ENCODE measurements around the gene SH3GL2.

SH3GL2 gene

DNA sequence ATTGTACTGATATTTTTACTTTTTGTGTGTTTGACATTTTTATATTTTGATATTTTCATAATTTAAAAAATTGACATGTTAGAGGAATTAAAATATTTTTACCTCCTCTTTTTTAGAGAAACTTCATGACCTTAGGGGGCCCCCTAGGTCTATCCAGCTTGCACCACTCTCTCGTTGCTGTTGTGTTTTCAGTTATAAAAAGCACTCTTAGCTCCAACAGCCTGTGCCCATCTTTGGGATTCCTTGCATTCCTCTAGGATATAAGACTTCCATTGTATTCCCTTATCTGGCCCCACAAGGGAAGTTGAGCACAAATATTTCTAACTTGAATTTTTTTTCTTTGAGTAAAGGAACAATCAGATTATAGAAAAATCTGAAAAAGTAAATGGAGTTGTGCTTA is 245.3 kb downstream of the SH3GL2 start:
- DNase-seq, result no peak

GRCh38 chr9:17824616-17825264 is 245.9 kb downstream of the SH3GL2 start:
- no peak for DNase-seq

- DNase-seq, result no peak
These were observed 246.4 kb downstream of the SH3GL2 start for GRCh38 chr9:17825265-17825659.

DNA sequence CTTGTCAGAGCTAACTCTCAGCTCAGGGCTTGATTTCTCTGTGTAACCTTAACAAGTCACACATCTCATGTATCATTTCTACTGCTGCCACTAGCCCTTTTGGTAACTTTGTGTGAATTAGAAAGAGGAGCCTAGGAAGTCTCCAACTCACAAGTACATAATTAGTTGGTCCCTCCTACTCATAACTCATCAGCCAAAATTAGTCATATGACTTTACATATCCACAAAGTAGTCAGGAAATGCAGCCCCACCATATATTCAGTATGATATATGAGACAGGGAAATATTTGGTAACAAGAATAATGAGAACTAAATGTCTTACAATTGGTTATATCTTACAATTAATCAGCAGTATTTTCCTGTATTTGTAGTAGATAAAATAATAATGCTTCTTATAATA is 250.2 kb downstream of the SH3GL2 start:
- no peak for DNase-seq

DNA sequence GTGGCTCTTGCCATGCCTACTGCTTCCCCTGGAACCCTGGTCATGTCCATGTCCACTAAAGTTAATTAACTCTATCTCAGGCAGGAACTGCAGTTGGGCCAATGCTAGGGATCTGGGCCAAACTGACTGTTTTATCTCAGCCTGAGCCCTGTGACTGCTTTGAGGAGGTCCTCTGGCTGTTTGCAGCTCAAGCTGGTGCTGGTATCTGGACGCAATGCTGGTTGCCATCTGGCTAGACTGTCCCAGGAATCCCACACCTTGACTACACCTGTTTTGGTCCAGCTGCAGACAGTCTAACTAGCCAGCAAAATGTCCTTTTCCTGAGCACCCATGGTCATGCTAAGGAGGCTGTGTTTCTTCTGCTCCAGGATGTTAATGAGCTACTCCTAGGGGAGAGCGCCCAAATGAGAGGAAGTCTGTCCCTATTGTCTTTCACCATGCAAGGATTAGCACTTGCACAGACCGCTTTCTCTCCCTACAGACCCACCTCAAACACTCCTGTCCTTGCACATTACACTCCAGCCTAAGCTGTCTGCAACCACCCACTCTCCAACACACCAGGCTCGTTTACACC is 251.0 kb downstream of the SH3GL2 start:
- DNase-seq, result no peak

- no peak for DNase-seq
These were observed 253.9 kb downstream of the SH3GL2 start for GRCh38 chr9:17832812-17833211.

GRCh38 chr9:17833846-17834245 is 255.0 kb downstream of the SH3GL2 start:
- no peak for DNase-seq

DNA sequence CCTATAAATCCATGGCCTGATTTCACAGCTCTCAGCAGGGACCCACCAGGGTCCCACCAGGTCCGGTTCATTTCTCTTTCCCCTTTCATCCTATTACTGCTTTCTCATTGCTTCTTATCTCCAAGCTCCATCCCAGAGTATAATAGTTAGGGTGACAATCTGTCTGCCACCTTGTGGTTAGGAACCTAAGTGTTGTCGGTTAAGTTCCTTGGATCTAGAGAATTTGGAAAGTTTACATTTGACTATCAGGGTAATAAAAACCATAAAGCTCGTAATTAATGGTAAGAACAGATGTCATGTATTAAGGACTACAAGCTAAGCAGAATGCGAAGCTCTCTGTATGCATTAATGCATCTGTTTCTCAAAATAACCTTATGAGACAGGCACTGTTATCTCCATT is 259.1 kb downstream of the SH3GL2 start:
- DNase-seq, result no peak

- no peak for DNase-seq
These were observed 260.9 kb downstream of the SH3GL2 start for GRCh38 chr9:17839776-17840175.

- DNase-seq, result no peak
These were observed 264.4 kb downstream of the SH3GL2 start for GRCh38 chr9:17843236-17843635.
